Activated CD4-positive, alpha-beta T cell treated with anti-CD3 and anti-CD28 coated beads, Interleukin-2, amount 10 ng/mL, durations not matched to agents 24 days and 14 days (primary cell): ENCODE results near the gene ADARB2. TPM values are rescaled to one million over a fixed set of nuclear protein-coding genes. Genes with fewer than 3 reads are reported as not detected.
"Not testable (repeated sequence)": the region's sequence is repeated elsewhere in the genome, so short reads cannot be mapped to it uniquely, and the experiment has no call there.

Experiments used
- DNase-seq: peaks from one replicate; pipeline ENCODE4 v3.0.0; 2022
- H3K27ac Mint-ChIP-seq: one replicate; pipeline ENCODE4 v1.8.0; 2022; ENCODE audit warnings: mild to moderate bottlenecking, mixed read lengths
- H3K27me3 Mint-ChIP-seq: one replicate; pipeline ENCODE4 v1.8.0; 2022; ENCODE audit warnings: mixed read lengths
- H3K36me3 Mint-ChIP-seq: one replicate; pipeline ENCODE4 v1.8.0; 2022; ENCODE audit warnings: low read depth, mild to moderate bottlenecking, mixed read lengths
- H3K4me1 Mint-ChIP-seq: one replicate; pipeline ENCODE4 v1.8.0; 2021; ENCODE audit warnings: mixed read lengths
- H3K4me3 Mint-ChIP-seq: one replicate; pipeline ENCODE4 v1.8.0; 2022; ENCODE audit warnings: mild to moderate bottlenecking, moderate library complexity, mixed read lengths
- H3K9me3 Mint-ChIP-seq: one replicate; pipeline ENCODE4 v1.8.0; 2021; ENCODE audit warnings: mixed read lengths
- intact Hi-C: fragments of 100-400 bp; cut with micrococcal nuclease; formaldehyde crosslinking; loops from one replicate; pipeline ENCODE4 v1.15.1; 2023
- total RNA-seq: library from RNA; stranded (reverse); gene quantifications from 2 replicates; pipeline ENCODE4 v1.2.3, GENCODE V29; 2022

ADARB2 gene
- total RNA-seq, 1 donor from 2014 or later: not detected

- H3K36me3 Mint-ChIP-seq: no peaks in the 10 kb centered on the region
- H3K9me3 Mint-ChIP-seq: no peaks in the 10 kb centered on the region
- no peak for DNase-seq
- H3K4me3 Mint-ChIP-seq: no peak overlapping the region
- H3K27ac Mint-ChIP-seq: no peak overlapping the region
- no peaks in the 10 kb centered on the region for H3K27me3 Mint-ChIP-seq
- no peaks in the 10 kb centered on the region for H3K4me1 Mint-ChIP-seq
- intact Hi-C loops: no loop called here
Observed at GRCh38 chr10:1476455-1476803, 260.9 kb downstream of the ADARB2 start.

GRCh38 chr10:1475771-1476454 lies 261.4 kb downstream of the ADARB2 start:
- no peaks in the 10 kb centered on the region for H3K27me3 Mint-ChIP-seq
- no peaks in the 10 kb centered on the region for H3K4me1 Mint-ChIP-seq
- H3K4me3 Mint-ChIP-seq: no peak overlapping the region
- DNase-seq: no peak
- no peaks in the 10 kb centered on the region for H3K9me3 Mint-ChIP-seq
- no peak overlapping the region for H3K27ac Mint-ChIP-seq
- intact Hi-C loops: no loop called here
- no peaks in the 10 kb centered on the region for H3K36me3 Mint-ChIP-seq

- Mint-ChIP-seq H3K9me3 (no peaks in the 10 kb centered on the region), H3K27me3 (no peaks in the 10 kb centered on the region), H3K27ac (no peak overlapping the region), H3K4me1 (no peaks in the 10 kb centered on the region), H3K4me3 (no peak overlapping the region), H3K36me3 (no peaks in the 10 kb centered on the region)
- intact Hi-C loops: no loop called here
- DNase-seq: no peak
Observed at GRCh38 chr10:1475098-1475591, 262.2 kb downstream of the ADARB2 start.

- intact Hi-C loops: no loop called here
- H3K27ac Mint-ChIP-seq: no peak overlapping the region
- H3K4me1 Mint-ChIP-seq: no peaks in the 10 kb centered on the region
- no peaks in the 10 kb centered on the region for H3K9me3 Mint-ChIP-seq
- no peaks in the 10 kb centered on the region for H3K27me3 Mint-ChIP-seq
- H3K36me3 Mint-ChIP-seq: no peaks in the 10 kb centered on the region
- no peak for DNase-seq
- no peak overlapping the region for H3K4me3 Mint-ChIP-seq
Observed at GRCh38 chr10:1474376-1475097, 262.8 kb downstream of the ADARB2 start.

- H3K4me1 Mint-ChIP-seq: no peaks in the 10 kb centered on the region
- no peaks in the 10 kb centered on the region for H3K27me3 Mint-ChIP-seq
- no peaks in the 10 kb centered on the region for H3K36me3 Mint-ChIP-seq
- intact Hi-C loops: no loop called here
- no peaks in the 10 kb centered on the region for H3K9me3 Mint-ChIP-seq
- H3K27ac Mint-ChIP-seq: no peak overlapping the region
- no peak for DNase-seq
- H3K4me3 Mint-ChIP-seq: no peak overlapping the region
Observed at GRCh38 chr10:1473874-1474273, 263.5 kb downstream of the ADARB2 start.

- DNase-seq: no peak
- H3K27ac Mint-ChIP-seq: no peak overlapping the region
- H3K4me1 Mint-ChIP-seq: no peaks in the 10 kb centered on the region
- no peaks in the 10 kb centered on the region for H3K27me3 Mint-ChIP-seq
- no peak overlapping the region for H3K4me3 Mint-ChIP-seq
- H3K9me3 Mint-ChIP-seq: no peaks in the 10 kb centered on the region
- H3K36me3 Mint-ChIP-seq: no peaks in the 10 kb centered on the region
- intact Hi-C loops: no loop called here
Observed at GRCh38 chr10:1472178-1472958, 265.0 kb downstream of the ADARB2 start.

DNA sequence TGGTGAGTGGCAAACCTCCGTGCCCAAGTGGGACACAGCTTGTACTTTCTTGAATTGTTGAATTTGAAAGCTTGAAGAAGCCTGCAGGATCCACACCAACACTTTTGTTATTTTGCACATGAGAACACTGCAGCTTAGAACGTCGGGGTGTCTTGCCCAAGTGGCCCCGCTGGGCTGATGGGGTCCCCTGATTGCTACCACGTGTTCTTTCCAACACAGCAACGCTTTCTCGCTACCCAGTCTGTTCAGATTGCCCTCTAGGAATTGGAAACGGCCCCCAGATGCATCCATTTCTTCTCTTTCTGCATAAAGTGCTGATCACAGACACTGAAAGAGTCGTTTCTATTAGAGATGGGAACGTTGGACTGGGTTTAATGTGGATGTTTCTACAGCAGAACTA lies 268.5 kb downstream of the ADARB2 start:
- intact Hi-C loops: no loop called here
- Mint-ChIP-seq H3K27ac (no peak overlapping the region), H3K9me3 (no peaks in the 10 kb centered on the region), H3K4me1 (no peaks in the 10 kb centered on the region), H3K4me3 (no peak overlapping the region), H3K36me3 (no peaks in the 10 kb centered on the region), H3K27me3 (no peaks in the 10 kb centered on the region)
- DNase-seq: no peak

GRCh38 chr10:1467334-1468076 lies 269.8 kb downstream of the ADARB2 start:
- Mint-ChIP-seq H3K27ac (no peak overlapping the region), H3K4me3 (no peak overlapping the region), H3K27me3 (no peaks in the 10 kb centered on the region), H3K9me3 (no peaks in the 10 kb centered on the region), H3K4me1 (peaks cover 2% of the 10 kb centered on the region), H3K36me3 (no peaks in the 10 kb centered on the region)
- intact Hi-C loops: no loop called here
- DNase-seq: no peak

- H3K9me3 Mint-ChIP-seq: no peaks in the 10 kb centered on the region
- intact Hi-C loops: no loop called here
- no peak for DNase-seq
- H3K27me3 Mint-ChIP-seq: no peaks in the 10 kb centered on the region
- H3K27ac Mint-ChIP-seq: no peak overlapping the region
- no peak overlapping the region for H3K4me3 Mint-ChIP-seq
- H3K36me3 Mint-ChIP-seq: no peaks in the 10 kb centered on the region
- H3K4me1 Mint-ChIP-seq: peaks cover 2% of the 10 kb centered on the region
Observed at GRCh38 chr10:1465993-1466764, 271.1 kb downstream of the ADARB2 start.

- intact Hi-C loops: no loop called here
- DNase-seq: no peak
- Mint-ChIP-seq H3K4me3 (no peak overlapping the region), H3K36me3 (no peaks in the 10 kb centered on the region), H3K27ac (no peak overlapping the region), H3K27me3 (no peaks in the 10 kb centered on the region), H3K4me1 (peaks cover 2% of the 10 kb centered on the region), H3K9me3 (no peaks in the 10 kb centered on the region)
Observed at GRCh38 chr10:1465418-1465911, 271.9 kb downstream of the ADARB2 start.

- no peak overlapping the region for H3K27ac Mint-ChIP-seq
- H3K4me3 Mint-ChIP-seq: no peak overlapping the region
- no peak for DNase-seq
- intact Hi-C loops: no loop called here
- H3K36me3 Mint-ChIP-seq: no peaks in the 10 kb centered on the region
- H3K9me3 Mint-ChIP-seq: no peaks in the 10 kb centered on the region
- peaks cover 2% of the 10 kb centered on the region for H3K4me1 Mint-ChIP-seq
- no peaks in the 10 kb centered on the region for H3K27me3 Mint-ChIP-seq
Observed at GRCh38 chr10:1464881-1465417, 272.4 kb downstream of the ADARB2 start.

DNA sequence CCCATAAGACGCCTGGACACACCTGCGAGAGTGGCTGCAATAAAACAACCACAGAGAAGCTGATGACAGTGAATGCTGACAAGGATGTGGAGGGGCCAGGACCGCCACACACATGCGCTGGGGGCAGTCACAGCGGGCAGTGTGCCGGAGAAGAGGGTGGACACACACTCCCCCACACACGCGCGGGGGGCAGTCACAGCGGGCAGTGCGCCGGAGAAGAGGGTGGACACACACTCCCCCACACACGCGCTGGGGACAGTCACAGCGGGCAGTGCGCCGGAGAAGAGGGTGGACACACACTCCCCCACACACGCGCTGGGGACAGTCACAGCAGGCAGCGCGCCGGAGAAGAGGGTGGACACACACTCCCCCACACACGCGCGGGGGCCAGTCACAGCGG lies 273.4 kb downstream of the ADARB2 start:
- intact Hi-C loops, H3K36me3 Mint-ChIP-seq, H3K9me3 Mint-ChIP-seq, H3K4me3 Mint-ChIP-seq, DNase-seq, H3K27me3 Mint-ChIP-seq, H3K4me1 Mint-ChIP-seq, H3K27ac Mint-ChIP-seq: not testable (repeated sequence)
